Caco-2 (cell line): ENCODE results near the gene NPAP1. TPM values are rescaled to one million over a fixed set of nuclear protein-coding genes. Genes with fewer than 3 reads are reported as not detected.
"Not testable (repeated sequence)": the region's sequence is repeated elsewhere in the genome, so short reads cannot be mapped to it uniquely, and the experiment has no call there.

Source experiments
- BruUV-seq: library from RNA; stranded (reverse); fragments of 400-500 nt; replicated peaks from 2 replicates; lab custom pipeline; 2021; lab: Mats Ljungman, UMichigan
- CTCF ChIA-PET: fragments of 300-600 bp; sonication (Branson Sonifier 250); formaldehyde crosslinking; loops from one replicate; lab custom pipeline; 2022; ENCODE audit warnings: antibody characterized with exemption; lab: Charles Lee
- POLR2A ChIA-PET: fragments of 300-600 bp; sonication (Branson Sonifier 250); formaldehyde crosslinking; loops from one replicate; lab custom pipeline; 2022; ENCODE audit warnings: antibody characterized with exemption; lab: Charles Lee
- DNase-seq, 2 experiments: peaks; one replicate each; pipeline versions ENCODE4 v3.0.0 to v3.0.0-alpha.2; 2020 to 2022
- H3K27me3 ChIP-seq: replicated peaks from 2 replicates; pipeline ENCODE4 v1.6.0; 2011; ENCODE audit warnings: low read length; ENCODE audit not compliant: control insufficient read depth, insufficient read depth
- H3K36me3 ChIP-seq: 2 replicates; pipeline ENCODE4 v1.5.1; 2011; ENCODE audit warnings: low read length; ENCODE audit not compliant: control insufficient read depth, insufficient read depth
- H3K4me1 ChIP-seq: fragments of 250-450 bp; sonication (Bioruptor Pico); 2 replicates; pipeline ENCODE4 v1.5.1; 2020; ENCODE audit warnings: mild to moderate bottlenecking
- H3K4me3 ChIP-seq: 2 replicates; pipeline ENCODE4 v1.5.1; 2011; ENCODE audit warnings: low read depth, mild to moderate bottlenecking, control low read depth, low read length
- H3K9me3 ChIP-seq: fragments of 250-450 bp; sonication (Bioruptor Pico); 2 replicates; pipeline ENCODE4 v1.5.1; 2020; ENCODE audit warnings: mild to moderate bottlenecking, moderate library complexity
- H3K27ac Mint-ChIP-seq: one replicate; pipeline ENCODE4 v1.8.0; 2022; ENCODE audit warnings: mixed read lengths; ENCODE audit not compliant: unreplicated experiment
- H3K27me3 Mint-ChIP-seq: one replicate; pipeline ENCODE4 v1.8.0; 2022; ENCODE audit warnings: mixed read lengths; ENCODE audit not compliant: insufficient read depth, unreplicated experiment
- H3K36me3 Mint-ChIP-seq: one replicate; pipeline ENCODE4 v1.8.0; 2022; ENCODE audit warnings: mild to moderate bottlenecking, mixed read lengths; ENCODE audit not compliant: insufficient read depth, unreplicated experiment
- H3K4me1 Mint-ChIP-seq: one replicate; pipeline ENCODE4 v1.8.0; 2022; ENCODE audit warnings: low read depth, mixed read lengths; ENCODE audit not compliant: unreplicated experiment
- H3K4me3 Mint-ChIP-seq: one replicate; pipeline ENCODE4 v1.8.0; 2022; ENCODE audit warnings: mild to moderate bottlenecking, moderate library complexity, mixed read lengths; ENCODE audit not compliant: unreplicated experiment
- H3K9me3 Mint-ChIP-seq: one replicate; pipeline ENCODE4 v1.8.0; 2022; ENCODE audit warnings: mixed read lengths; ENCODE audit not compliant: unreplicated experiment
- CTCF ChIP-seq, 2 experiments: fragments of 200-600 bp in 1 of 2; IDR thresholded peaks; 1 replicate in 1 of 2; 2 replicates in 1 of 2; pipeline versions ENCODE4 v1.5.1 to v1.8.0; 2011 to 2022; ENCODE audit warnings: antibody characterized with exemption in 1 of 2, control low read depth in 1 of 2, inconsistent platforms in 1 of 2, low read depth in 1 of 2, low read length in 1 of 2, mild to moderate bottlenecking in 1 of 2, moderate library complexity in 1 of 2; ENCODE audit not compliant: insufficient read depth in 1 of 2, severe bottlenecking in 1 of 2, unreplicated experiment in 1 of 2
- intact Hi-C: fragments of 100-400 bp; cut with micrococcal nuclease; formaldehyde crosslinking; loops from one replicate; pipeline ENCODE4 v1.10.0; 2022; ENCODE audit not compliant: unreplicated experiment
- total RNA-seq: library from RNA; stranded (reverse); gene quantifications from 2 replicates; pipeline ENCODE4 v1.2.3, GENCODE V29; 2022

Gene NPAP1
- total RNA-seq, 1 experiment from 2014 or later = not detected

GRCh38 chr15:24682002-24682401 lies 6.4 kb downstream of the NPAP1 start:
- Mint-ChIP-seq H3K27me3 (no peaks in the 10 kb centered on the region), H3K36me3 (no peaks in the 10 kb centered on the region), H3K4me1 (no peaks in the 10 kb centered on the region), H3K27ac (no peak overlapping the region), H3K4me3 (no peak overlapping the region), H3K9me3 (peaks cover 36% of the 10 kb centered on the region)
- no peak overlapping the region for H3K4me3 ChIP-seq
- POLR2A ChIA-PET = no interaction called here
- H3K27me3 ChIP-seq = no peaks in the 10 kb centered on the region
- no peak for TF ChIP-seq CTCF (IDR thresholded peaks at IDR 0.05; ENCODE audit: insufficient read depth in 1 of 2, low read depth in 1 of 2, low read length in 1 of 2, severe bottlenecking in 1 of 2, unreplicated experiment in 1 of 2)
- no TSS peak for BruUV-seq
- CTCF ChIA-PET = no interaction called here
- H3K4me1 ChIP-seq = no peaks in the 10 kb centered on the region
- no peak for DNase-seq
- H3K9me3 ChIP-seq = peaks cover 8% of the 10 kb centered on the region; the same call in 1 of the 2 replicates
- intact Hi-C loops = no loop called here
- no peaks in the 10 kb centered on the region for H3K36me3 ChIP-seq

- DNase-seq, POLR2A ChIA-PET, H3K4me1 ChIP-seq, H3K36me3 ChIP-seq, H3K4me1 Mint-ChIP-seq, H3K4me3 ChIP-seq, CTCF ChIA-PET, intact Hi-C loops, BruUV-seq, H3K4me3 Mint-ChIP-seq, H3K9me3 ChIP-seq, H3K36me3 Mint-ChIP-seq, H3K27me3 ChIP-seq, H3K27me3 Mint-ChIP-seq, H3K27ac Mint-ChIP-seq: not testable (repeated sequence)
- H3K9me3 Mint-ChIP-seq = peaks cover 27% of the 10 kb centered on the region
These were observed 7.3 kb downstream of the NPAP1 start for GRCh38 chr15:24682905-24683304.

- Mint-ChIP-seq H3K27me3 (no peaks in the 10 kb centered on the region), H3K4me1 (no peaks in the 10 kb centered on the region), H3K9me3 (peaks cover 24% of the 10 kb centered on the region), H3K27ac (no peak overlapping the region), H3K4me3 (no peak overlapping the region), H3K36me3 (no peaks in the 10 kb centered on the region)
- H3K9me3 ChIP-seq = peaks cover 8% of the 10 kb centered on the region; the same call in 1 of the 2 replicates
- ChIA-PET POLR2A (no interaction called here), CTCF (no interaction called here)
- no peaks in the 10 kb centered on the region for H3K4me1 ChIP-seq
- DNase-seq = no peak
- no TSS peak for BruUV-seq
- TF ChIP-seq CTCF (IDR thresholded peaks at IDR 0.05; ENCODE audit: insufficient read depth in 1 of 2, low read depth in 1 of 2, low read length in 1 of 2, severe bottlenecking in 1 of 2, unreplicated experiment in 1 of 2) = no peak
- no peak overlapping the region for H3K4me3 ChIP-seq
- no peaks in the 10 kb centered on the region for H3K36me3 ChIP-seq
- intact Hi-C loops = no loop called here
- H3K27me3 ChIP-seq = no peaks in the 10 kb centered on the region
These were observed 8.2 kb downstream of the NPAP1 start for GRCh38 chr15:24683736-24684135.

- no peaks in the 10 kb centered on the region for H3K27me3 ChIP-seq
- DNase-seq = no peak
- peaks cover 8% of the 10 kb centered on the region; the same call in 1 of the 2 replicates for H3K9me3 ChIP-seq
- intact Hi-C loops = no loop called here
- Mint-ChIP-seq H3K27me3 (no peaks in the 10 kb centered on the region), H3K36me3 (no peaks in the 10 kb centered on the region), H3K4me1 (no peaks in the 10 kb centered on the region), H3K27ac (no peak overlapping the region), H3K9me3 (peaks cover 24% of the 10 kb centered on the region), H3K4me3 (no peak overlapping the region)
- no peaks in the 10 kb centered on the region for H3K36me3 ChIP-seq
- H3K4me1 ChIP-seq = no peaks in the 10 kb centered on the region
- CTCF ChIA-PET = no interaction called here
- no peak overlapping the region for H3K4me3 ChIP-seq
- POLR2A ChIA-PET = no interaction called here
- BruUV-seq = no TSS peak
- no peak for TF ChIP-seq CTCF (IDR thresholded peaks at IDR 0.05; ENCODE audit: insufficient read depth in 1 of 2, low read depth in 1 of 2, low read length in 1 of 2, severe bottlenecking in 1 of 2, unreplicated experiment in 1 of 2)
These were observed 8.7 kb downstream of the NPAP1 start for GRCh38 chr15:24684313-24684712.
